ENCODE data around the gene ZNF440.

- TF ChIP-seq, protein P1, sequence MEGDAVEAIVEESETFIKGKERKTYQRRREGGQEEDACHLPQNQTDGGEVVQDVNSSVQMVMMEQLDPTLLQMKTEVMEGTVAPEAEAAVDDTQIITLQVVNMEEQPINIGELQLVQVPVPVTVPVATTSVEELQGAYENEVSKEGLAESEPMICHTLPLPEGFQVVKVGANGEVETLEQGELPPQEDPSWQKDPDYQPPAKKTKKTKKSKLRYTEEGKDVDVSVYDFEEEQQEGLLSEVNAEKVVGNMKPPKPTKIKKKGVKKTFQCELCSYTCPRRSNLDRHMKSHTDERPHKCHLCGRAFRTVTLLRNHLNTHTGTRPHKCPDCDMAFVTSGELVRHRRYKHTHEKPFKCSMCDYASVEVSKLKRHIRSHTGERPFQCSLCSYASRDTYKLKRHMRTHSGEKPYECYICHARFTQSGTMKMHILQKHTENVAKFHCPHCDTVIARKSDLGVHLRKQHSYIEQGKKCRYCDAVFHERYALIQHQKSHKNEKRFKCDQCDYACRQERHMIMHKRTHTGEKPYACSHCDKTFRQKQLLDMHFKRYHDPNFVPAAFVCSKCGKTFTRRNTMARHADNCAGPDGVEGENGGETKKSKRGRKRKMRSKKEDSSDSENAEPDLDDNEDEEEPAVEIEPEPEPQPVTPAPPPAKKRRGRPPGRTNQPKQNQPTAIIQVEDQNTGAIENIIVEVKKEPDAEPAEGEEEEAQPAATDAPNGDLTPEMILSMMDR (IDR thresholded peaks at IDR 0.05 in 8 of 11, conservative IDR thresholded peaks at IDR 0.05 in 3 of 11), result no peak
- TF ChIP-seq POLR2A (IDR thresholded peaks at IDR 0.05), result no peak
Measured at GRCh38 chr19:11769995-11770394, 44.1 kb upstream of the ZNF440 start.
